ENCODE measurements around the gene MRPL48.

Gene MRPL48

GRCh38 chr11:73914284-73914683, 126.6 kb downstream of the MRPL48 start:
- in situ Hi-C loops (cut with MboI; ENCODE audit: low sequenced_read_pairs, unreplicated experiment): no loop called here
- DNase-seq (ENCODE audit: low spot score): no peak
- no peak for TF ChIP-seq CTCF (IDR thresholded peaks at IDR 0.05; ENCODE audit: borderline replicate concordance, control extremely low read depth, extremely low read depth, insufficient read depth, missing control alignments)

All from GM13976 (cell line).